Ectodermal cell (in vitro differentiated cells): Measurements from ENCODE around the gene BNIP5. TPM values are rescaled to one million over a fixed set of nuclear protein-coding genes. Genes with fewer than 3 reads are reported as not detected.

ENCODE experiments used
- H3K27ac ChIP-seq: 2 replicates; pipeline ENCODE4 v1.7.0; 2013; ENCODE audit warnings: mild to moderate bottlenecking, low read depth, low read length; ENCODE audit not compliant: insufficient read depth, poor library complexity, severe bottlenecking
- H3K27me3 ChIP-seq: 2 replicates; pipeline ENCODE4 v1.7.0; 2013; ENCODE audit warnings: mild to moderate bottlenecking, low read length; ENCODE audit not compliant: insufficient read depth, control insufficient read depth, poor library complexity, severe bottlenecking
- H3K36me3 ChIP-seq: one replicate; pipeline ENCODE4 v1.7.0; 2013; ENCODE audit warnings: low read length; ENCODE audit not compliant: control insufficient read depth, insufficient read depth
- H3K4me1 ChIP-seq: one replicate; pipeline ENCODE4 v1.7.0; 2013; ENCODE audit warnings: low read length; ENCODE audit not compliant: control insufficient read depth, insufficient read depth
- H3K4me3 ChIP-seq: 2 replicates; pipeline ENCODE4 v1.7.0; 2013; ENCODE audit warnings: low read depth, low read length, control low read depth; ENCODE audit not compliant: insufficient read depth
- H3K9me3 ChIP-seq: 2 replicates; pipeline ENCODE4 v1.7.0; 2013; ENCODE audit warnings: mild to moderate bottlenecking, low read length, moderate library complexity; ENCODE audit not compliant: control insufficient read depth
- WGBS, 2 experiments: methylation state at CpG; one replicate each; pipeline ENCODE4 v1.1.7; 2013; ENCODE audit warnings: missing lambda C conversion rate in 2 of 2; 5-methylcytosine and 5-hydroxymethylcytosine counted together
- polyA plus RNA-seq, 4 experiments: library from polyadenylated mRNA; stranded (reverse); fragments of 50-300 nt; gene quantifications; one replicate each; pipeline ENCODE4 v1.2.3, GENCODE V29; 2013

The BNIP5 gene
- polyA plus RNA-seq (2013, experiment 1 of 4), result not detected
- polyA plus RNA-seq (2013, experiment 2 of 4), result 0.07 TPM
- not detected for polyA plus RNA-seq (2013, experiment 3 of 4)
- polyA plus RNA-seq (2013, experiment 4 of 4), result not detected

- H3K4me3 ChIP-seq, result no peak within 1 kb of the TSS
- H3K36me3 ChIP-seq, result no peaks in the 10 kb centered on the region
- H3K9me3 ChIP-seq, result no peaks in the 10 kb centered on the region
- 82 to 89% methylated on average over 3 of the region's 3 CpGs for WGBS, 2 experiments
- peaks cover 13% of the 10 kb centered on the region for H3K27me3 ChIP-seq
- H3K27ac ChIP-seq, result no peak within 1 kb of the TSS
- H3K4me1 ChIP-seq, result peaks cover 11% of the 10 kb centered on the region
These were observed at the start of gene BNIP5 for GRCh38 chr6:36336779-36337241. BNIP5 (minus strand) TSS chr6:36336888; CDS start chr6:36330690, 6,198 bp downstream.

- peaks cover 40% of the 10 kb centered on the region for H3K27me3 ChIP-seq
- no peaks in the 10 kb centered on the region for H3K9me3 ChIP-seq
- H3K36me3 ChIP-seq, result no peaks in the 10 kb centered on the region
- H3K27ac ChIP-seq, result no peak overlapping the region
- H3K4me3 ChIP-seq, result no peak overlapping the region
- WGBS, 2 experiments, result 88 to 93% methylated on average over 2 of the region's 2 CpGs
- peaks cover 12% of the 10 kb centered on the region for H3K4me1 ChIP-seq
These were observed 47.4 kb upstream of the BNIP5 start for GRCh38 chr6:36384095-36384494.

GRCh38 chr6:36383606-36384005 is 46.9 kb upstream of the BNIP5 start:
- Histone ChIP-seq H3K36me3 (no peaks in the 10 kb centered on the region), H3K27ac (no peak overlapping the region), H3K4me3 (no peak overlapping the region), H3K27me3 (peaks cover 35% of the 10 kb centered on the region), H3K4me1 (peaks cover 12% of the 10 kb centered on the region), H3K9me3 (no peaks in the 10 kb centered on the region)
- WGBS, 2 experiments, result 91 to 95% methylated on average over 2 of the region's 2 CpGs

GRCh38 chr6:36382976-36383375 is 46.3 kb upstream of the BNIP5 start:
- Histone ChIP-seq H3K27ac (no peak overlapping the region), H3K27me3 (peaks cover 29% of the 10 kb centered on the region), H3K36me3 (no peaks in the 10 kb centered on the region), H3K9me3 (no peaks in the 10 kb centered on the region), H3K4me1 (peaks cover 8% of the 10 kb centered on the region), H3K4me3 (no peak overlapping the region)
- 71 to 73% methylated on average over 4 of the region's 4 CpGs for WGBS, 2 experiments

GRCh38 chr6:36381502-36382389 is 45.1 kb upstream of the BNIP5 start:
- 85 to 87% methylated on average over 8 to 9 of the region's 9 CpGs for WGBS, 2 experiments
- Histone ChIP-seq H3K4me3 (no peak overlapping the region), H3K27me3 (peaks cover 16% of the 10 kb centered on the region), H3K9me3 (no peaks in the 10 kb centered on the region), H3K36me3 (no peaks in the 10 kb centered on the region), H3K27ac (no peak overlapping the region), H3K4me1 (no peaks in the 10 kb centered on the region)

GRCh38 chr6:36380166-36380565 is 43.5 kb upstream of the BNIP5 start:
- Histone ChIP-seq H3K36me3 (no peaks in the 10 kb centered on the region), H3K9me3 (no peaks in the 10 kb centered on the region), H3K4me1 (no peaks in the 10 kb centered on the region), H3K27ac (no peak overlapping the region), H3K4me3 (no peak overlapping the region), H3K27me3 (peaks cover under 1% of the 10 kb centered on the region)
- 92 to 93% methylated on average over 4 of the region's 4 CpGs for WGBS, 2 experiments

GRCh38 chr6:36378936-36379335 is 42.2 kb upstream of the BNIP5 start:
- 95% methylated on average over 10 of the region's 10 CpGs for WGBS, 2 experiments

GRCh38 chr6:36378243-36378920 is 41.7 kb upstream of the BNIP5 start:
- Histone ChIP-seq H3K36me3 (no peaks in the 10 kb centered on the region), H3K9me3 (no peaks in the 10 kb centered on the region), H3K4me1 (no peaks in the 10 kb centered on the region), H3K27ac (no peak overlapping the region), H3K4me3 (no peak overlapping the region), H3K27me3 (no peaks in the 10 kb centered on the region)
- 90 to 92% methylated on average over 4 of the region's 4 CpGs for WGBS, 2 experiments

More at GRCh38 chr6:36378936-36379335, 42.2 kb upstream of the BNIP5 start:
- Histone ChIP-seq H3K4me1 (no peaks in the 10 kb centered on the region), H3K9me3 (no peaks in the 10 kb centered on the region), H3K27ac (no peak overlapping the region), H3K36me3 (no peaks in the 10 kb centered on the region), H3K27me3 (no peaks in the 10 kb centered on the region), H3K4me3 (no peak overlapping the region)

GRCh38 chr6:36377594-36377993 is 40.9 kb upstream of the BNIP5 start:
- H3K9me3 ChIP-seq, result no peaks in the 10 kb centered on the region
- H3K4me3 ChIP-seq, result no peak overlapping the region
- no peaks in the 10 kb centered on the region for H3K27me3 ChIP-seq
- no peaks in the 10 kb centered on the region for H3K36me3 ChIP-seq
- no peak overlapping the region for H3K27ac ChIP-seq
- no peaks in the 10 kb centered on the region for H3K4me1 ChIP-seq
- WGBS, 2 experiments, result 81 to 86% methylated on average over 5 of the region's 5 CpGs

GRCh38 chr6:36376742-36377141 is 40.1 kb upstream of the BNIP5 start:
- Histone ChIP-seq H3K27ac (no peak overlapping the region), H3K4me3 (no peak overlapping the region), H3K9me3 (no peaks in the 10 kb centered on the region), H3K36me3 (no peaks in the 10 kb centered on the region), H3K4me1 (no peaks in the 10 kb centered on the region), H3K27me3 (no peaks in the 10 kb centered on the region)
- WGBS, 2 experiments, result 62 to 64% methylated on average over 8 of the region's 8 CpGs
